GM12892 (cell line): Measurements from ENCODE around the gene TMEM86A.

Experiments
- POLR2A ChIP-seq: IDR thresholded peaks from 2 replicates; pipeline ENCODE4 v1.6.1; 2011; ENCODE audit warnings: low read depth, low read length, control low read depth
- POLR2AphosphoS5 ChIP-seq: IDR thresholded peaks from 2 replicates; pipeline ENCODE4 v1.6.1; 2011; ENCODE audit warnings: low read depth, low read length, control low read depth
- TAF1 ChIP-seq: IDR thresholded peaks from 2 replicates; pipeline ENCODE4 v1.6.1; 2011; ENCODE audit warnings: low read depth, mild to moderate bottlenecking, control low read depth, low read length, borderline replicate concordance

- no peak for TF ChIP-seq POLR2A
- TF ChIP-seq POLR2AphosphoS5, result no peak
- no peak for TF ChIP-seq TAF1
Measured at GRCh38 chr11:18668131-18668530, 30.4 kb upstream of the TMEM86A start.
